Posterior cingulate gyrus (tissue), 11 donors: Measurements from ENCODE around the gene CCL28.
A peak's percentile ranks its signal among the peaks of the same experiment; 100 is the strongest.
"Not testable (repeated sequence)": the region's sequence is repeated elsewhere in the genome, so short reads cannot be mapped to it uniquely, and the experiment has no call there.

Experiments
- DNase-seq, 10 donors: peaks; one replicate each; pipeline versions ENCODE4 v3.0.0 to v3.0.0-alpha.2; 2020 to 2021; ENCODE audit warnings: mixed read lengths in 3 of 10
- intact Hi-C: fragments of 100-400 bp; cut with DNase I; formaldehyde crosslinking; loops from one replicate; pipeline ENCODE4 v1.15.1; 2023

The CCL28 gene, protein sequence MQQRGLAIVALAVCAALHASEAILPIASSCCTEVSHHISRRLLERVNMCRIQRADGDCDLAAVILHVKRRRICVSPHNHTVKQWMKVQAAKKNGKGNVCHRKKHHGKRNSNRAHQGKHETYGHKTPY

DNA sequence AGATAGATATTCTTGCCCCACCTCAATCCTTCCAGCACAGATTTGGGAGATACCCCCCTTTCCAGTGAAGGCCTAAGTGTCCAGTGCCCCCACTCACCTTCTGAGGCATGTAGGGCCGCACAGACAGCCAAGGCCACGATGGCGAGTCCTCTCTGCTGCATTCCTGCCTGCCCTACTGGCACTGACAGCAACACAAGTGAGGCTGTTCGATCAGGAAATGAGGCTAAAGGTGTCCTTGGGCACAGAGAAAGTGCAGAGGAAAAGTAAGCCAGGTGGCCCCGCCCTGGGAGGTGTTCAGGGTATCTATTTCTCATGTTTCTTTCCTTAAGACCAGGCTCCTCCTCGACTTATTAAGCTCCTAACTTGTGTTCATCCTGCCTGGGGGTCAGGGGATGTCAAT, at the start of gene CCL28:
TSS of gene CCL28 (minus strand) at position 236 of the 400 bp plus-strand sequence. CDS start at position 161, 75 bp downstream.
- no peak for DNase-seq
- intact Hi-C loops = no loop called here

DNA sequence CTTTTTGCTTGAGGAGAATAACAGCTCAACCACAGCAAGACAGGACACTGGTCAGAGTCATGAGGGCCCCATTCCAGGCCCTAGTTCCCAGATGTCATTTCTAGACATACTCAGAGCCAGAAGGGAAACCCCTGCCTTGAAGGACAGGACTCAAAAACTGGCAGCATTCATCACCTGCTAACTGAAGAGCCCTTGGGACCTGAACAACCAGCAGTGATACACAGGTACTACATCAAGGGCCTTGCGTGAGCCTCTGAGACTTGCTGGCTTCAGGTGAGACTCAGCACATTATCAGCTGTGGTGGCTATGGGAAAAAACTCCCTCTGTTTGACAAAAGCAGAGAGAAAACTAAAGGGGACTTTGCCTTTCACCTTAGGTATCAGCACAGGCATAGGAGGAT, 48.9 kb upstream of the CCL28 start:
- intact Hi-C loops = no loop called here
- DNase-seq = no peak

DNA sequence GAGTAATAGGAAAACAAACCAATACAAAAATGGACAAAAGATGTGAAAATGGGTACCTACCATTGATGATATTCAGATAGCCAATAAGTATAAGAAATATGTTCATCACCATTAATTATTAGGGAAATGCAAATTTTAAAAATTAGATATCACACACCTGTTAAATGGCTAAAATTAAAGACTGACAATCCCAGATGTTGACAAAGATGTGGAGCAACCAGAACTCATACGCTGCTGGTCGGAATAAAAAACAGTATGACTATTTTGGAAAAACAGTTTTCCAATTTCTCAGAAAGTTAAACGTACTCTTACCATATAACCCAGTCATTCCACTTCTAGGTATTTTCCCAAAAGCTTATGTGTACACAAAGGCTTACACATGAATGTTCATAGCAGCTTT, 44.4 kb upstream of the CCL28 start:
- intact Hi-C loops = no loop called here
- DNase-seq = no peak

DNA sequence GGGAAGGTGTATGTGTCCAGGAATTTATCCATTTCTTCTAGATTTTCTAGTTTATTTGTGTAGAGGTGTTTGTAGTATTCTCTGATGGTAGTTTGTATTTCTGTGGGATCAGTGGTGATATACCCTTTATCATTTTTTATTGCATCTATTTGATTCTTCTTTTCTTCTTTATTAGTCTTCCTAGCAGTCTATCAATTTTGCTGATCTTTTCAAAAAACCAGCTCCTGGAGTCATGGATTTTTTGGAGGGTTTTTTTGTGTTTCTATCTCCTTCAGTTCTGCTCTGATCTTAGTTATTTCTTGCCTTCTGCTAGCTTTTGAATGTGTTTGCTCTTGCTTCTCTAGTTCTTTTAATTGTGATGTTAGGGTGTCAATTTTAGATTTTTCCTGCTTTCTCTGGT, 29.4 kb upstream of the CCL28 start:
- DNase-seq, intact Hi-C loops: not testable (repeated sequence)

DNA sequence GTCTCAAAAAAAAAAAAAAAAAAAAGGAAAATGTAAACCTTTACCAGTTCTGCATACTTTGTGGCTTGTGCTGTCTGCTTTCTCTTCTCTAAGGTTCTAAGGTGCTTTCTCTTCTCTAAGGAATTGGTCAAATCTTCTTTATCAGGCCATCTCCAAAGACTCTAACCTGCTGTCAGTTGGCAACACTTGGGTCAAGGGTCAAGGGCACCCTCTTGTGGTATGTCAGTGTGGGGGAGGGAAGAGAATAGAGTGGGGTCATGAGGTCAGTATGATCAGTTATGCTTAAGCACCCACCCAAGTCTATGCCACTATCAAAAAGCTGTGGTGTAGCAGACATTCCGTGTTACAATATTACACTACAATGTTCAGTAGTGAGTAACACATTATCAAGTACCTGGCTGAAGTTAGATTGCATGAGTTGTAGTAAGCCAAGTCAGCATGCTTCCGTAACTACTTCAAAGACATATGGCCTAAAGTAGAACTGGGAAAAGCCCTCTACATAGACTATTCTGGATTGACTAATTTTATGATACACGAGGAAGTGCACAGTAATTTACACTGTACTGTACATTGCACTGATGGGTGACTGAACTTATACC, 25.0 kb upstream of the CCL28 start:
- no peak for DNase-seq
- intact Hi-C loops = no loop called here

DNA sequence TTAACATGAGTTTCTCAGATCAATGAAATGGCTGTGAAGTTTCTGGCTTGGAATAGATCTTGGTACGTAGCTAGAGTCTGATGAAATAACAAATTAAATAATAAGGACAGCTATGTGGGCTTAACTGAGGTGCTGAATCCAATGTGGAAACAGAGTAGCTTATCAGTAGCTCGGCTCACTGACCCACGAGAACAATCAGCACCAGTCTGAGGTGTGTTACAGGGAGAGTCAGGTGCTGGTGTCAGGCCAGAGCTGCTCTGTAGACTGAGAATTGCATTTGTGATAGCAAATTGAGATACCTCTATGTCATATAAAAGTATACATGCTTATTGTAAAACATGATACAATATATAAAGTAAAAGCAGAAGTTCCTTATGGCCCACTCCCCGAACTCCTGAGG, 21.2 kb upstream of the CCL28 start:
- no peak for DNase-seq
- intact Hi-C loops = no loop called here

DNA sequence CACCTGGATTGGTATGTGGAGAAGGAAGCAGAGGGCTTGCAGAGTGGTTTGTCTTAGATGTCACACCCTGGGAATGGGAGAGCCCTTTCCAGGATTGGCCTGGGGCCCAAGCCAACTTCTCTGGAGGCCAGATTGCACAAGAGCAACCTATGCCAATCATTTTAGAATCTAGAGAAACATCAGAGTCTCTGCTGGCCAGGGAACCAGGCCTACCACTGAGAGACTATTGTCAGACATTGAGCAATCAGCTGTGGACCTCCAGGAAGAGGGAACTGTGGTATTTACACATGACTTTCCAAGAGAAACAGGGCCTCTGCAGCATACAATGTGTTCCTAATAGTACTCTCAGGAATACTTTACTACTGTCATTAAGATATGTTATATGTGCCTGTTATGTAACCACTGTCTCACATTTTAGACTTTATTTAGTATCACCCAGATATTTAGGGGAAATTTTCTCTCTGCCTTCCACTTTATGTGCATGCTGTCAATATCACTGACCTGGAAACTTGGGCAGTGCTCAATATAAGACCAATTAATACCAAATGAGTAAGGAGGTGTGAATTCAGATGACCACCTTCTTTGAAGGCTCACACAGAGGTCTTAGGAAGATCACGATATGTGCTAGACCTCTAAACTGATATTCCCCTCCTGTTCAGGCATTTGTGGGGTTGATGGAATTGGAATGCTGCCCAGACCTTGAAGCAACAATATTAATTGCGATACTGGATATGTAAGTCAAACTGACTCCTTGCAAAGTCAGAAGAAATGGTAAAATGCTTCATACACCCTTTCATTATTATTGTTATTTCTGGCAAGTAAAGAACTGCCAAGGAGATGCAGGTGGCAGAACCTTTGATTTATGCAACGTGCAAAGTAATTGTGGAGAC, 20.5 kb upstream of the CCL28 start:
- intact Hi-C loops = no loop called here
- DNase-seq = peak in 1 of 10 donors; percentile 30

DNA sequence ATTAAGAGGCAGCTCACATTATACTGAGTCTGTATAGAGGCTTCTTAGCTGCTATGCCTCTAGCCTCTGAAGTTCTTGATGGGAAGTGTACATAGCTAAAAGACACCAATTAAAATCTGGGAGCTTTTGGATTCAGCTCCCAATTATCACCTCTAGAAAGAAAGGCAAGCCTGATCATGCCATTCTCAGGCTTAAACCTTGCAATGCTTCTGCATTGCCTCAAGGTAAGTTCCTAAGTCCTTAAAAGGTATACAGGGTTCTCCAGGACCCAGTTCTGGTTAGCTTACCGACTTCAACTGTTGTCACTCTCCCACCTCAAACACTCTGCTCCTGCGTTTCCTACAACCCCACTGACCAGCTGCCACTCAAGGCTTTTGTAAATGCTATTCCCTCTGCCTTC, 17.5 kb upstream of the CCL28 start:
- no peak for DNase-seq
- intact Hi-C loops = no loop called here

DNA sequence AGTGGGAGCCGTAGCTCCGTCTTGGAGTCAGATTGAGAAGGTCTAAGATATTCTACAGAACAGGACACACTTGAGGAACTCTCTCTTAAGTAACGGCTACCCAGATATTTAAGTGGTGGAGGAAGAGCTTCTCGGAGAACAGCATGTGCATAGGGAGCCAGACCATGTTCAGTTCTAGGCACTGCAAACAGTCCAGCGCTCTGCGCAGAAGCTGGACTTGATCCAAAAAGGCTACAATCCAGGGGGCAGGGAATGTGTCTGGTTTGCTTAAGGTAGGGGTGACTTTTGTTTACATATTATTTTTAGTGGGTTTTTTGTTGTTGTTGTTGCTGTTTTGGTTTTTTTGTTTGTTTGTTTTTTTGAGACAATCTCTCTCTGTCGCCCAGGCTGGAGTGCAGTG, 16.8 kb upstream of the CCL28 start:
- no peak for DNase-seq
- intact Hi-C loops = no loop called here

DNA sequence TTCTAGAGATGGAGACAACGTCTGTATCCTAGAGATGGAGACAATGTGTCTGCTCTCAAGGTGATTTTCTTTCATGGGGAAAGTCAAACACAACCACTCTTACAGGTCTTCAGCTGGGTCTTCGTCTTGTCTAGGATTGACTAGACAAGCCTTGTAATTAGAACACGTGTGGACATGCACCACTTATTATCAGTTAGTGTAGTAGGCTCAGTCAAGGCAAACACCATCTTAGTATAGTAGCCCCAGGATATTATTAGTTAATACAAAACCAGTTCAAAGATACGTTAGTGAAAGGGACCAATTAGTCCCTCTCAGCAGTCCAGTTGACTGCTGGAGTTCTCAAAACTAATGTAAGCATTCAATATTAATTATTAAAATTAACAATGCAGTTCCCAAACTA, 15.1 kb upstream of the CCL28 start:
- intact Hi-C loops = no loop called here
- DNase-seq = no peak

DNA sequence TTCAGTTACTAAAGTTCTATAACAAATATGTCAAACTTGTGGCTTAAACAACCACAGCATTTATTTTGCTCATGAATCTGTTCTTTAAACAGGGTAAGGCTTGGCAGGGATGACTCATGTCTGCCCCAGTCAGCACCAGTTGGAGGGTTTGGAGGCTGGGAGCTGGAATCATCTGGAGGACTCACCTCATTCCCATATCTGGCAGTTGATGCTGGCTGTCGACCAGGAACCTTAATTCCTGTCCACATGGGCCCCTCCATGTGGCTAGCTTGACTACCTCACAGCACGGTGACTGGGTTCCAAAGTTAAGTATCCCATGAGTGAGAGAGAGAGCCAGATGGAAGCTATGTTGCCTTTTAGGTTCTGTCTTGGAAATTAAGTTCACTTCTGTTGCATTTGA, 13.8 kb upstream of the CCL28 start:
- intact Hi-C loops = no loop called here
- no peak for DNase-seq

DNA sequence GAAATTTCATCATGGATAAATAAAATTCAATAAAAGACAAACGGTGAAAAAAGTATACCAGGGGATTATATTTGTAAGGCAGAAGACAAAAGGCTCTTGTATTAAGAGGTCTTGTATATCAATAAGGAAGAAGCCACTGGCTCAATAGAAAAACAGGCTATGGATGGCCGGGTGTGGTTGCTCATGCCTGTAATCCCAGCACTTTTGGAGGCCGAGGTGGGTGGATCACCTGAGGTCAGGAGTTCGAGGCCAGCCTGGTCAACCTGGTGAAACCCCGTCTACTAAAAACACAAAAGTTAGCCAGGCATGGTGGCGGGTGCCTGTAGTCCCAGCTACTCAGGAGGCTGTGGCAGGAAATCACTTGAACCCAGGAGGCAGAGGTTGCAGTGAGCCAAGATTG, 10.9 kb upstream of the CCL28 start:
- DNase-seq, intact Hi-C loops: not testable (repeated sequence)

DNA sequence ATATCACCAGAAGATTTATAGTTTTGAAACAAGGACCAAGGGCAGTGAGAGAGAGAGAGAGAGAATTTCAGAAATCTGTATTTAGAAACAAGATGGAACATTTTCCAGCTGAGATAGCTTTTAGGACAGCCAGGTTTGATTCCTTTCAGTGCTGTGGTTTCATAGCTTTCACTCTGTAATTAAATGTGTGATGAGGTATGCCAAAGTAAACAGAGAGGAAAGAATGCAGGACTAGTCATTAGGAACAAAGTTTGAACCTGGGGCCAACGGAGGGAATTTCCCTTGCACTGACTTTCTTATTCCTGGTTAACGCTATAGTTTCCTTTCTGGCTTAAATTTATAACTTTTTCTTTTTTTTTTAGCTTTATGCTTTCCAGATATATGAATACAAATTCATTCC, 10.0 kb upstream of the CCL28 start:
- no peak for DNase-seq
- intact Hi-C loops = no loop called here

DNA sequence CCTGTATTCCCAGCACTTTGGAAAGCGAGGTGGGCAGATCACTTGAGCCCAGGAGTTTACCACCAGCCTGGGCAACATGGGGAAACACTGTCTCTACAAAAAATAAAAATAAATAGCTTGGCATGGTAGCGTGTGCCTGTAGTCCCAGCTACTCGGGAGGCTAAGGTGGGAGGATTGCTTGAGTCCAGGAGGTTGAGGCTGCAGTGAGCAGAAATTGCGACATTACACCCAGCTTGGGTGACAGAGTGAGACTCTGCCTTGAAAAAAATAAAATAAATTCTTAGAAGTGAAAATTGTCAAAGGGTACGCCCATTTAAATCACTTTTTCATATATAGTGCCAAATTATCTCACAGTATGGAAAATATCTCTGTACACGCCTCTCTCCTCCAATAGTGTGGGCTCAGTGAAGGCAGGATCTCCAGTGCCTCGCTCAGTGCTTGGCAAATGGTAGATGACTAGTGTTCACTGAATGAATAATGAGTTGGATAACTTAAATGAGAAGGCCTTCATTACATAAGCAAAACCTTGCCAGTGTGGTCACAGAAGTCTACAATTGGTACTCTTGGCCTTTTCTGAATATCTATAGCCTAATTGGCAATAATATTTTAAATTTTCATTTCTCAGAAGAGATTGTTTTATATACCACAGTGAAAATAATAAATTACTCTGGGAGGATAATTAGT, 9.4 kb upstream of the CCL28 start:
- no peak for DNase-seq
- intact Hi-C loops = no loop called here

DNA sequence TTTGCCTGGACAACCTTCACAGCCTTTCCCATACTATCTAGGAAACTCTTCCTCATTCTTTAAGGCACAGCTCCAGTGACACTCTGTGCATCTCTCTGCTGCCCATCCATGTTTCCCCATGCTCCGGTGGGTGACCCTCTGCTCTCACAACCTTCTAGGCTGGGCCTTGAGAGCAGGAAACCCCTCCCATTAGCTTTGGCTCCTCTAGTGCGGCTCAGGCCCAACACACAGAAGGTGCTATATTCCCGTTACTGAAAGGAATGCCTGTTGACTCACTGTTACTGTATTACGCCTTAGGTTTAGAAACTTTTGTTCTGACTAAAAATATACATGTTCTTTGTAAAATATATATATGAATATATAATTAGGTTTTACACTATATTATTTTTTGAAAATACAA, 8.1 kb upstream of the CCL28 start:
- DNase-seq = no peak
- intact Hi-C loops = no loop called here

DNA sequence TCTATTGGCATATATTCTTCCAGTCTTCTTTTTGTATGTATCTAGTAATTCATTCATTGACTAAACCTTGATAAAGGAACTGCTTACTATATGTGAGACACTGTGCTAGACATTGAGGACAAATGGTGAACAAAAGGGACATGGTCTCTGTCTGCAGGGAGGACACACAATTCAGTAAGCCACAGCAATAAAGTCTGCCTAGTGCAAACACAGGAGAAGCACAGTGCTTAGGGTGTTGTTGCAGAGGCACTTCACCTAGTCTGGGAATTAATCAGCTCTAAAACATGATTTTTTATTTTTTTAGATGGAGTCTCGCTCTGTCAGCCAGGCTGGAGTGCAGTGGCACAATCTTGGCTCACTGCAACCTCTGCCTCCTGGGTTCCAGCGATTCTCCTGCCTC, 6.4 kb upstream of the CCL28 start:
- intact Hi-C loops = no loop called here
- no peak for DNase-seq

DNA sequence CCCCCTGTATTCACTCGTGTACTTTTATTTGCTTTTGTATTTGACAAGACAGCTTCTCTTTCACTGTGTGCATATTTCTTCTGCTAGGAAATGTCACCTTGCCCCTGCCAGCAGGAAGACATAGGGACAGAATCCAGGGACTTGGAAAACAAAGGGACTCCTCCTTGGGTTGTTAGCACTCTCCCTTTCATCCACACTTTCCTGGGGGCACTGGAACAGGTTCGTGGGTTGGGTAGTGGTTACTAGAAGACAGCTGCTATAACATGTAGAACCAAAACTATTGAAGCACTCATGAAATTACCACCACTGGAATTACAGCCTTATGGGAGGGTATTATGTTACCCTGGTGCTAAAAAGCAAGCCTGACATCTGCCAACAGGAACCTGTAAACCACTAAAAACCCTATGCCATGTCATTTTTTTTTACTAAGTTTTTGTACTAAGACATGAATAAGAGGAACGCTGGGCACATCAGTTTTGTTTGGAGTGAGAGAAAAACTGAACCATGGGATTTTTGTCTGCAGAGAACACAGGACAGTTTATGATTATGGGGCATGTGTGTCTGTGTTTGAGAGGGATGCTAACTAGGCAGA, 4.7 kb upstream of the CCL28 start:
- intact Hi-C loops = no loop called here
- DNase-seq = no peak

DNA sequence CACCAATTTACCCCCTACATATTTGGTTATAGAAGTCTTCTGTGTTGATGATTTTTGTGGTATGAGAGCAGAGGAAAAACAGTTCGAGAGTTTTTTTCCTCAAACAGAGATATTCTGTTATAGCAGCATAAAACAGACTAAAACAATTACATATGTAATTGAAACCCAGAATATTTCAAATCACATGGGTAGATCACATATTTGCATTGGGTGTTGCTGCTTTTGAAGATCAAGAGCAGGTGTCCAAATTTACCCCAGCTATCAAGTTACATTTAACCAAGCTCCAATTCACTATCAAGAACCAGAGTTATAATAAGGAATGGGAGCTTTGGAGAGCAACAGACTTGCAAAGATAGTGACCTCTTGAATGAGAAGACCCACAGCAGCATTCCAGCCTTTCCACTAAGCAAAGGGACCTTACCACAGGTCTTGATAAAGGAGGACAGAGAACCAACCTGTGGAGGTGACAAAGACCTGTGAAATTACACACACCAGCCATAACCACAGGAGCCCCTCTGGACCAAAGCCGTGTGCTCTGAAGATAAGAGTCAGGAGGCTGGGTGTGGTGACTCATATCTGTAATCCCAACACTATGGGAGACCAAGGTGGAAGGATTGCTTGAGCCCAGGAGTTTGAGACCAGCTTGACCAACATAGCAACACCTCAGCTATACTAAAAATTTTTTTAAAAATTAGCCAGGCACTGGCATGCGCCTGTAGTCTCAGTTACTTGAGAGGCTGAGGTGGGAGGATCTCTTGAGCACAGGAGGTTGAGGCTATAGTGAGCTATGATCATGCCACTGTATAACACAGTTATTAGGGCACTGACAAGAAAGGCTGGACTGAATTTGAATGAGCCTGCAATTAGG, 4.0 kb upstream of the CCL28 start:
- intact Hi-C loops = no loop called here
- no peak for DNase-seq

DNA sequence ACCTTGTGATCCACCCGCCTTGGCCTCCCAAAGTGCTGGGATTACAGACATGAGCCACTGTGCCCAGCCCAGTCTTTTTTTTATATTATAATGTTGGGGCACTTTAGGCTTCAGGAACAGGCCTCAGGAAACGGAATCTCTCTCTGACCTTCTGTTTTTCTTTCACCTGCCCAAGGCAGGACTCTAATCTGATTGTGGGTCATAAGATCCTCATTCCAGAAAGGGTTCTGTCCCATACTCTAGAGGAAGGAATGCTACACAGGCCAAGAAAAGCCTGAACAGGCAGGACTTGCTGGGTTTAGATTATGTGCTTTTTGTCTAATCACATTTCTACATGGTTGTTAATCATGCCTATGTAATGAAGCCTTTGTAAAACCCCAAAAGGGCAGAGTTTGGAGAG, 1.8 kb upstream of the CCL28 start:
- DNase-seq = no peak
- intact Hi-C loops = no loop called here

DNA sequence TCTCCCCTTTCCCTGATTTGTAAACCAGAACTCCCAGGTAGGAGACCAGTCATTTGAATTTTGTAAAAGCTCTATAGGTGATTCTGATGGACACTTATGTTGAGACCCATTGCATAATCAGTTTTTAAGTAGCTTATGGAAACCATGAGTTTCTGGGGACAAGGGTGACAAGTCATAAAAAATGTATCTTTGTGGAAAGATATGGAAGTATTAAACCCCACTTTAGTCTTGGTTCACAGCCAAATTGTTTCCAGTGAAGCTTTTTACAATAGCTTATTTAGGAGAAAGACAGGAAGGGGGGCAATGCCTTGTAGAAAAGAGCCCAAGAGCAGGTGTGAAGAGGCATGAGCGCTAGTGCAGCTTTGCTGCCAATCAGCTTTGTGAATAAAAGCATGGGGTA, 453 bp upstream of the CCL28 start:
- intact Hi-C loops = no loop called here
- no peak for DNase-seq
